H1 (cell line): Measurements from ENCODE around the gene TUBAL3. TPM values are rescaled to one million over a fixed set of nuclear protein-coding genes. Genes with fewer than 3 reads are reported as not detected.

Source experiments
- CEBPB ChIP-seq: IDR thresholded peaks from 2 replicates; pipeline ENCODE4 v1.6.1; 2012; ENCODE audit warnings: low read depth, low read length
- EGR1 ChIP-seq: IDR thresholded peaks from 2 replicates; pipeline ENCODE4 v1.6.1; 2011; ENCODE audit warnings: low read depth, low read length, borderline replicate concordance
- HDAC6 ChIP-seq: IDR thresholded peaks from one replicate; pipeline ENCODE4 v1.7.1; 2012; ENCODE audit warnings: low read depth, mild to moderate bottlenecking, inconsistent platforms, low read length, moderate library complexity
- SAP30 ChIP-seq: fragments of 300-600 bp; sonication (generic); IDR thresholded peaks from 2 replicates; pipeline ENCODE4 v1.7.1; 2012; ENCODE audit warnings: low read length, moderate library complexity, mild to moderate bottlenecking, inconsistent platforms; ENCODE audit not compliant: insufficient read depth, insufficient replicate concordance
- SIN3A ChIP-seq, 2 experiments: IDR thresholded peaks in 1 of 2; conservative IDR thresholded peaks in 1 of 2; 2 replicates each; pipeline ENCODE4 v1.6.1; 2011 to 2012; ENCODE audit warnings: low read length in 2 of 2, improper control_type of control experiment in 1 of 2, low read depth in 1 of 2, mild to moderate bottlenecking in 1 of 2
- SIRT6 ChIP-seq: IDR thresholded peaks from one replicate; pipeline ENCODE4 v1.7.1; 2012; ENCODE audit warnings: low read length, inconsistent platforms
- SUZ12 ChIP-seq: fragments of 200-600 bp; sonication (generic); IDR thresholded peaks from 2 replicates; pipeline ENCODE4 v1.6.1; 2012; ENCODE audit warnings: mild to moderate bottlenecking, inconsistent platforms, low read length, moderate library complexity, mixed read lengths
- polyA plus RNA-seq, 7 experiments: library from polyadenylated mRNA; depleted of rRNA in 3 of 7; stranded (reverse) in 5 of 7; unstranded in 2 of 7; fragments of >200 nt in 5 of 7; fragments of 200-250 nt in 2 of 7; gene quantifications; 1 replicate in 5 of 7; 2 replicates in 1 of 7; 4 replicates in 1 of 7; pipeline versions ENCODE4 v1.2.1 to v1.2.3, GENCODE V29; 2011 to 2013; ENCODE audit warnings: missing spikeins in 2 of 7, mixed read lengths in 2 of 7
- total RNA-seq: library from RNA; stranded (reverse); fragmentation: NEBNext Ultra II Directional; extraction: Animal tissue kit (Norgen Biotek cat#: 25700); gene quantifications from 2 replicates; pipeline ENCODE4 v1.2.1, GENCODE V29; 2021
- TF ChIP-seq, protein P1 (sequence below), 3 experiments: IDR thresholded peaks; 1 replicate in 2 of 3; 2 replicates in 1 of 3; pipeline versions ENCODE4 v1.5.1 to v1.6.1; 2011; ENCODE audit warnings: low read length in 3 of 3, mild to moderate bottlenecking in 3 of 3, inconsistent platforms in 2 of 3, low read depth in 1 of 3, moderate library complexity in 1 of 3; ENCODE audit not compliant: insufficient read depth in 1 of 3; ENCODE audit errors: control extremely low read depth in 1 of 3
- TF ChIP-seq, protein P2 (sequence below): IDR thresholded peaks from 2 replicates; pipeline ENCODE4 v1.6.1; 2012; ENCODE audit warnings: inconsistent platforms
- TF ChIP-seq, protein P3 (sequence below): IDR thresholded peaks from 2 replicates; pipeline ENCODE4 v1.6.1; 2012; ENCODE audit warnings: low read length, inconsistent platforms

The TUBAL3 gene
- total and polyA plus RNA-seq, 2 of the 8 experiments (the other 6 are each of a cell fraction or from before 2014, with no cell fraction given) = 0.17 TPM; not detected in 1

DNA sequence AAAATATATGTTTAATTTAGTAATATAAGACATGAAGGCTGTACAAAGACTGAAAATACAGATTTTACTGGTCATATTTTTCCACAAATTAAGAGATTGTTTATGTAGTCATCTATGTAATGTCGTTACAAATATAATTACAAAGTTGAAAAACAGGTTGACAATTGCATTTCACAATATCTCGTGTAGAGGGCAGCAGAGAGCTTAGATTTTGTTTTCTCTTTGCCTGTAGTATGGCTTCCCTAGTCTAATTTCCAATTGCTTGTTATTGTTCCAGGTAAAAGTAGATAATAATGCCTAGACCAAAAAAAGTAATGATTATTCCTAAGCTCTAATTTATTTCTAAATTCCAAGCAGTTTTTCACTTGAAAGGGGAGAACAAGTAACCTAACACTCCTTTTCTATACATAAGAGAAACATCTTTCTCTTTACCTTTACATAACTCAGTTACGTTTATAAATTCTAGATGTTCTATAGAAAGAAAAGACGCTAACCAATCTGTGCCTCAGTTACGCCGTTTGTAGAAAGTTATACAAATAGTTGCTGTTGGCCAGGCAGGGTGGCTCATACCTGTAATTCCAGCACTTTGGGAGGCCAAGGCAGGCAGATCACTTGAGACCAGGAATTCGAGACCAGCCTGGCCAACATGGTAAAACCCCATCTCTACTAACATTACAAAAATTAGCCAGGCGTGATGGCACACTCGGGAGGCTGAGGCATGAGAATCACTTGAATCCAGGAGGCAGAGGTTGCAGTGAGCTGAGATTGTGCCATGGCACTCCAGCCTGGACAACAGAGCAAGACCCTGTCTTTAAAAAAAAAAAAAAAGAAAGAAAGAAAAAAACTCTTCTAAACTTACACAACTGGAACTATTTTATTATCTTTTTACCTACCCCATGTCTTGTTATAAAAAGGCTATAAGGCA lies 37.7 kb upstream of the TUBAL3 start (continued):
- TF ChIP-seq HDAC6 = no peak
- peak; percentile 77 for TF ChIP-seq CEBPB
- TF ChIP-seq, protein P1, sequence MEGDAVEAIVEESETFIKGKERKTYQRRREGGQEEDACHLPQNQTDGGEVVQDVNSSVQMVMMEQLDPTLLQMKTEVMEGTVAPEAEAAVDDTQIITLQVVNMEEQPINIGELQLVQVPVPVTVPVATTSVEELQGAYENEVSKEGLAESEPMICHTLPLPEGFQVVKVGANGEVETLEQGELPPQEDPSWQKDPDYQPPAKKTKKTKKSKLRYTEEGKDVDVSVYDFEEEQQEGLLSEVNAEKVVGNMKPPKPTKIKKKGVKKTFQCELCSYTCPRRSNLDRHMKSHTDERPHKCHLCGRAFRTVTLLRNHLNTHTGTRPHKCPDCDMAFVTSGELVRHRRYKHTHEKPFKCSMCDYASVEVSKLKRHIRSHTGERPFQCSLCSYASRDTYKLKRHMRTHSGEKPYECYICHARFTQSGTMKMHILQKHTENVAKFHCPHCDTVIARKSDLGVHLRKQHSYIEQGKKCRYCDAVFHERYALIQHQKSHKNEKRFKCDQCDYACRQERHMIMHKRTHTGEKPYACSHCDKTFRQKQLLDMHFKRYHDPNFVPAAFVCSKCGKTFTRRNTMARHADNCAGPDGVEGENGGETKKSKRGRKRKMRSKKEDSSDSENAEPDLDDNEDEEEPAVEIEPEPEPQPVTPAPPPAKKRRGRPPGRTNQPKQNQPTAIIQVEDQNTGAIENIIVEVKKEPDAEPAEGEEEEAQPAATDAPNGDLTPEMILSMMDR (IDR thresholded peaks at IDR 0.05; ENCODE audit: control extremely low read depth in 1 of 3, insufficient read depth in 1 of 3, low read depth in 1 of 3, low read length in 3 of 3) = peak in 2 of 3 experiments; percentile 40 to 60; a peak in 2 of 4 replicates
- TF ChIP-seq SIRT6 = no peak
- TF ChIP-seq, protein P2, sequence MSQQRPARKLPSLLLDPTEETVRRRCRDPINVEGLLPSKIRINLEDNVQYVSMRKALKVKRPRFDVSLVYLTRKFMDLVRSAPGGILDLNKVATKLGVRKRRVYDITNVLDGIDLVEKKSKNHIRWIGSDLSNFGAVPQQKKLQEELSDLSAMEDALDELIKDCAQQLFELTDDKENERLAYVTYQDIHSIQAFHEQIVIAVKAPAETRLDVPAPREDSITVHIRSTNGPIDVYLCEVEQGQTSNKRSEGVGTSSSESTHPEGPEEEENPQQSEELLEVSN = no peak
- TF ChIP-seq EGR1 = no peak
- no peak for TF ChIP-seq SIN3A (conservative IDR thresholded peaks at IDR 0.05 in 1 of 2, IDR thresholded peaks at IDR 0.05 in 1 of 2; ENCODE audit: low read depth in 1 of 2, low read length in 2 of 2)
- TF ChIP-seq, protein P3, sequence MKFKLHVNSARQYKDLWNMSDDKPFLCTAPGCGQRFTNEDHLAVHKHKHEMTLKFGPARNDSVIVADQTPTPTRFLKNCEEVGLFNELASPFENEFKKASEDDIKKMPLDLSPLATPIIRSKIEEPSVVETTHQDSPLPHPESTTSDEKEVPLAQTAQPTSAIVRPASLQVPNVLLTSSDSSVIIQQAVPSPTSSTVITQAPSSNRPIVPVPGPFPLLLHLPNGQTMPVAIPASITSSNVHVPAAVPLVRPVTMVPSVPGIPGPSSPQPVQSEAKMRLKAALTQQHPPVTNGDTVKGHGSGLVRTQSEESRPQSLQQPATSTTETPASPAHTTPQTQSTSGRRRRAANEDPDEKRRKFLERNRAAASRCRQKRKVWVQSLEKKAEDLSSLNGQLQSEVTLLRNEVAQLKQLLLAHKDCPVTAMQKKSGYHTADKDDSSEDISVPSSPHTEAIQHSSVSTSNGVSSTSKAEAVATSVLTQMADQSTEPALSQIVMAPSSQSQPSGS = no peak
- no peak for TF ChIP-seq SAP30
- TF ChIP-seq SUZ12 = no peak
